ENCODE measurements around the gene GIMAP6.

- TF ChIP-seq CTCF (IDR thresholded peaks at IDR 0.05) (no peak), POLR2A (IDR thresholded peaks at IDR 0.05) (no peak)
Measured at GRCh38 chr7:150613880-150614279, 18.3 kb downstream of the GIMAP6 start.
